ENCODE data around the gene NHSL2.

- TF ChIP-seq EZH2phosphoT487 (IDR thresholded peaks at IDR 0.05): no peak
- no peak for TF ChIP-seq CTCF (IDR thresholded peaks at IDR 0.05)
- no peak for TF ChIP-seq EZH2 (IDR thresholded peaks at IDR 0.05)
Measured at GRCh38 chrX:72180539-72180938, 269.9 kb downstream of the NHSL2 start.
